Measurements from ENCODE around the gene NPBWR2.

NPBWR2 gene

GRCh38 chr20:64078934-64079272 is 28.5 kb downstream of the NPBWR2 start:
- no peaks in the 10 kb centered on the region for H3K9me3 ChIP-seq (ENCODE audit: low read length)
- no peaks in the 10 kb centered on the region for H3K79me2 ChIP-seq (ENCODE audit: insufficient read depth, low read length)
- H3K36me3 ChIP-seq (ENCODE audit: insufficient read depth, low read length) = no peaks in the 10 kb centered on the region; the same call in 1 of the 2 replicates
- peak overlapping the region; percentile 78 for H3K9ac ChIP-seq (ENCODE audit: low read length)
- no peaks in the 10 kb centered on the region for H3K9me2 ChIP-seq (ENCODE audit: low read depth, low read length)
- no peak overlapping the region for H2AFZ ChIP-seq (ENCODE audit: low read length)
- H3K4me1 ChIP-seq (ENCODE audit: insufficient read depth, low read length, severe bottlenecking) = peaks cover 31% of the 10 kb centered on the region
- H3K4me3 ChIP-seq (ENCODE audit: low read depth, low read length, poor library complexity, severe bottlenecking) = peak overlapping the region; percentile 74
- H3F3A ChIP-seq (ENCODE audit: insufficient read depth, low read length) = no peaks in the 10 kb centered on the region
- no peak overlapping the region for H3K27ac ChIP-seq (ENCODE audit: low read depth, low read length, poor library complexity, severe bottlenecking)
- peak overlapping the region; percentile 75 for H3K4me2 ChIP-seq (ENCODE audit: low read length)
- no peaks in the 10 kb centered on the region for H4K20me1 ChIP-seq (ENCODE audit: insufficient read depth, low read length)
- TF ChIP-seq CTCF (IDR thresholded peaks at IDR 0.05; ENCODE audit: low read length) = no peak
- no peak for TF ChIP-seq EZH2 (IDR thresholded peaks at IDR 0.05; ENCODE audit: borderline replicate concordance, low read length)
- H3K27me3 ChIP-seq (ENCODE audit: insufficient read depth, low read length) = no peaks in the 10 kb centered on the region; the same call in 1 of the 2 replicates

GRCh38 chr20:64077876-64078551 is 29.4 kb downstream of the NPBWR2 start:
- Histone ChIP-seq H3K27me3 (ENCODE audit: insufficient read depth, low read length) (no peaks in the 10 kb centered on the region; the same call in 1 of the 2 replicates), H3K4me1 (ENCODE audit: insufficient read depth, low read length, severe bottlenecking) (peaks cover 27% of the 10 kb centered on the region), H3K79me2 (ENCODE audit: insufficient read depth, low read length) (no peaks in the 10 kb centered on the region), H3K27ac (ENCODE audit: low read depth, low read length, poor library complexity, severe bottlenecking) (peak overlapping the region; percentile 3), H3K9me2 (ENCODE audit: low read depth, low read length) (no peaks in the 10 kb centered on the region), H3K9ac (ENCODE audit: low read length) (peak overlapping the region; percentile 78; the same call in 1 of the 2 replicates), H3K4me2 (ENCODE audit: low read length) (peak overlapping the region; percentile 75), H3K9me3 (ENCODE audit: low read length) (no peaks in the 10 kb centered on the region), H3K4me3 (ENCODE audit: low read depth, low read length, poor library complexity, severe bottlenecking) (peak overlapping the region; percentile 74), H2AFZ (ENCODE audit: low read length) (no peak overlapping the region), H3K36me3 (ENCODE audit: insufficient read depth, low read length) (no peaks in the 10 kb centered on the region; the same call in 1 of the 2 replicates), H3F3A (ENCODE audit: insufficient read depth, low read length) (no peaks in the 10 kb centered on the region), H4K20me1 (ENCODE audit: insufficient read depth, low read length) (no peaks in the 10 kb centered on the region)
- TF ChIP-seq CTCF (IDR thresholded peaks at IDR 0.05; ENCODE audit: low read length) = no peak
- no peak for TF ChIP-seq EZH2 (IDR thresholded peaks at IDR 0.05; ENCODE audit: borderline replicate concordance, low read length)

GRCh38 chr20:64077541-64077875 is 29.9 kb downstream of the NPBWR2 start:
- H3K79me2 ChIP-seq (ENCODE audit: insufficient read depth, low read length) = no peaks in the 10 kb centered on the region
- H3F3A ChIP-seq (ENCODE audit: insufficient read depth, low read length) = no peaks in the 10 kb centered on the region
- peak overlapping the region; percentile 75 for H3K4me2 ChIP-seq (ENCODE audit: low read length)
- peak overlapping the region; percentile 3 for H3K27ac ChIP-seq (ENCODE audit: low read depth, low read length, poor library complexity, severe bottlenecking)
- H3K9me3 ChIP-seq (ENCODE audit: low read length) = no peaks in the 10 kb centered on the region
- no peaks in the 10 kb centered on the region; the same call in 1 of the 2 replicates for H3K27me3 ChIP-seq (ENCODE audit: insufficient read depth, low read length)
- no peaks in the 10 kb centered on the region for H4K20me1 ChIP-seq (ENCODE audit: insufficient read depth, low read length)
- TF ChIP-seq EZH2 (IDR thresholded peaks at IDR 0.05; ENCODE audit: borderline replicate concordance, low read length) (no peak), CTCF (IDR thresholded peaks at IDR 0.05; ENCODE audit: low read length) (no peak)
- peak overlapping the region; percentile 21 for H3K4me3 ChIP-seq (ENCODE audit: low read depth, low read length, poor library complexity, severe bottlenecking)
- no peaks in the 10 kb centered on the region; the same call in 1 of the 2 replicates for H3K36me3 ChIP-seq (ENCODE audit: insufficient read depth, low read length)
- H3K9ac ChIP-seq (ENCODE audit: low read length) = no peak overlapping the region; the same call in 1 of the 2 replicates
- no peaks in the 10 kb centered on the region for H3K9me2 ChIP-seq (ENCODE audit: low read depth, low read length)
- peaks cover 24% of the 10 kb centered on the region for H3K4me1 ChIP-seq (ENCODE audit: insufficient read depth, low read length, severe bottlenecking)
- H2AFZ ChIP-seq (ENCODE audit: low read length) = no peak overlapping the region
